Measurements from ENCODE around the gene TGFA. TPM values are rescaled to one million over a fixed set of nuclear protein-coding genes. Genes with fewer than 3 reads are reported as not detected.

TGFA gene
- total and polyA plus RNA-seq, 10 of the 15 experiments (the other 5 are each of a cell fraction or from before 2014, with no cell fraction given), result 0.03 to 0.23 TPM; not detected in 8

GRCh38 chr2:70431716-70432347 lies 121.8 kb downstream of the TGFA start:
- ChIA-PET RAD21 (ENCODE audit: unreplicated experiment) (no interaction called here), SMC1A (ENCODE audit: uncharacterized antibody, unreplicated experiment) (no interaction called here), CTCF (no interaction called here), POLR2A (no interaction called here)
- H3K4me2 ChIP-seq (ENCODE audit: control insufficient read depth, insufficient read depth), result no peak overlapping the region
- in situ Hi-C loops (cut with MboI) (no loop called here), intact Hi-C loops (cut with micrococcal nuclease; ENCODE audit: unreplicated experiment) (no loop called here)
- H3K36me3 ChIP-seq (ENCODE audit: control insufficient read depth in 2 of 2, insufficient read depth in 2 of 2, low read length in 1 of 2), result no peaks in the 10 kb centered on the region
- ATAC-seq, result no peak
- 24% methylated on average over 4 of the region's 4 CpGs for WGBS (ENCODE audit: insufficient coverage, insufficient replicate concordance, low lambda C conversion rate, missing lambda C conversion rate)
- no peak for TF ChIP-seq JUNB (IDR thresholded peaks at IDR 0.05)
- no peak for TF ChIP-seq ZNF217 (IDR thresholded peaks at IDR 0.05)
- no peak for TF ChIP-seq CTCF (IDR thresholded peaks at IDR 0.05 in 2 of 3, conservative IDR thresholded peaks at IDR 0.05 in 1 of 3; ENCODE audit: control insufficient read depth in 2 of 3, extremely low read depth in 1 of 3, insufficient read depth in 1 of 3, low read depth in 3 of 3, low read length in 3 of 3)
- no peak for TF ChIP-seq NKRF (conservative IDR thresholded peaks at IDR 0.05)
- no peak for TF ChIP-seq EZH2 (IDR thresholded peaks at IDR 0.05; ENCODE audit: borderline replicate concordance, control insufficient read depth, low read depth, low read length)
- no TSS peak for BruUV-seq (replicated peaks)
- H4K20me1 ChIP-seq (ENCODE audit: control insufficient read depth, insufficient read depth), result no peaks in the 10 kb centered on the region
- no peak overlapping the region for H2AFZ ChIP-seq (ENCODE audit: control insufficient read depth, low read depth, low read length)
- no peak overlapping the region for H3K9ac ChIP-seq (ENCODE audit: control insufficient read depth, insufficient read depth, low read length)
- H3K4me3 ChIP-seq, result no peak overlapping the region
- FAIRE-seq, result no peak
- no peak overlapping the region for H3K27ac ChIP-seq (ENCODE audit: control insufficient read depth, insufficient read depth)
- H3K4me1 ChIP-seq (ENCODE audit: control insufficient read depth, insufficient read depth, low read length), result no peaks in the 10 kb centered on the region
- H3K79me2 ChIP-seq (ENCODE audit: control insufficient read depth, insufficient read depth, low read length), result no peaks in the 10 kb centered on the region
- no peaks in the 10 kb centered on the region for H3K27me3 ChIP-seq (replicated peaks in 1 of 2; ENCODE audit: control insufficient read depth in 2 of 2, insufficient read depth in 2 of 2, low read length in 1 of 2)
- DNase-seq (ENCODE audit: low read depth, low spot score), result no peak
- H3K9me3 ChIP-seq (replicated peaks; ENCODE audit: control insufficient read depth, insufficient read depth, low read length), result no peaks in the 10 kb centered on the region
